ENCODE results near the gene CCNB2. TPM values are rescaled to one million over a fixed set of nuclear protein-coding genes. Genes with fewer than 3 reads are reported as not detected.

The CCNB2 gene
- polyA plus RNA-seq, 1 of the 3 experiments (the other 2 are of a cell fraction) = 46.6 TPM

DNA sequence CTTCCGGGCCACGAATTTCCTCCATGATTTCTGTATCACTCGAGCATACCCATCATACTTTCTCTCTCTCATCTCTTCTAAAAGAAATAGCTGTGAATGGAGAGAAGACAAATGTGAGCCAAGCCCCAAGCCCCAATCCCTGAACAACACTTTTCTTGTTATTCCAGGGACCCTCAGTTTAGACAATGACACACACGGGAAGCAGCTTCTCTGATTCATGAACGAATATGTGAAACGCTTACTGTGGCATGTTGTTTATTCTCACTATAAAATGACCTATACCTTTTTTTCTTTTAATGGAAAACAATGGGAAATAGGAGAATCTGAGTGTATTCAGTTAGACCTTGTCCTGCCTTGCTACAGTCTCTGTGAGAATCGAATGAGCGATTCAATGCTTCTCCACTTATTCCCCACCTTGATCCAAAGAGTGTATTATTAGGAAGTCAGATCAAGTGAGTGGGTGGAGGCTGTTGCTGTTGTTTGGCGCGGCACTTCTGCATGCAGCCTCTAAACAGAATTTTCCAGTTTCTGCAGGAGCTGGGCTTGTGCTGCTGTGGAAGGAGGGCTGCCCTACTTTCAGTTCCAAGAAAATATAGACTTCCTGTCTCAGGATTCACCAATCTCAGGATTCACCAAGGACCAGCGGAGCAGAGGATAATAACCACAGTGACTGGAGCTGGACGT, 69.3 kb downstream of the CCNB2 start:
- no peaks in the 10 kb centered on the region for H3K9me3 ChIP-seq
- H3K4me2 ChIP-seq = no peak overlapping the region
- ChIA-PET CTCF (interaction anchor here (0.9 to 2.3 kb wide), 14 partner anchors 8 to 358 kb away, joined by 3 to 11 read pairs (median 7); no protein-coding TSS in a partner anchor), POLR2A (no interaction called here)
- no peaks in the 10 kb centered on the region for H4K20me1 ChIP-seq (ENCODE audit: insufficient read depth)
- H3K27ac ChIP-seq (ENCODE audit: low read depth in 2 of 2, low read length in 1 of 2) = no peak overlapping the region; a peak in 1 of 4 replicates
- TF ChIP-seq, protein P1, sequence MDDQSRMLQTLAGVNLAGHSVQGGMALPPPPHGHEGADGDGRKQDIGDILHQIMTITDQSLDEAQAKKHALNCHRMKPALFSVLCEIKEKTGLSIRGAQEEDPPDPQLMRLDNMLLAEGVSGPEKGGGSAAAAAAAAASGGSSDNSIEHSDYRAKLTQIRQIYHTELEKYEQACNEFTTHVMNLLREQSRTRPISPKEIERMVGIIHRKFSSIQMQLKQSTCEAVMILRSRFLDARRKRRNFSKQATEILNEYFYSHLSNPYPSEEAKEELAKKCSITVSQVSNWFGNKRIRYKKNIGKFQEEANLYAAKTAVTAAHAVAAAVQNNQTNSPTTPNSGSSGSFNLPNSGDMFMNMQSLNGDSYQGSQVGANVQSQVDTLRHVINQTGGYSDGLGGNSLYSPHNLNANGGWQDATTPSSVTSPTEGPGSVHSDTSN (IDR thresholded peaks at IDR 0.05) = no peak
- TF ChIP-seq JUND (IDR thresholded peaks at IDR 0.05) (no peak), EP300 (IDR thresholded peaks at IDR 0.05; ENCODE audit: borderline replicate concordance in 1 of 2, low read depth in 1 of 2, low read length in 1 of 2) (no peak), MEF2A (IDR thresholded peaks at IDR 0.05; ENCODE audit: borderline replicate concordance, low read depth) (no peak), TCF12 (IDR thresholded peaks at IDR 0.05) (no peak), FOXJ3 (CRISPR knock-in tag; IDR thresholded peaks at IDR 0.05) (no peak), TAF1 (IDR thresholded peaks at IDR 0.05; ENCODE audit: borderline replicate concordance, low read depth, low read length) (no peak), SIN3A (IDR thresholded peaks at IDR 0.05; ENCODE audit: borderline replicate concordance, low read depth, low read length) (no peak), ELF1 (IDR thresholded peaks at IDR 0.05) (no peak), RAD21 (IDR thresholded peaks at IDR 0.05; ENCODE audit: low read length) (no peak)
- TF ChIP-seq, protein P2, sequence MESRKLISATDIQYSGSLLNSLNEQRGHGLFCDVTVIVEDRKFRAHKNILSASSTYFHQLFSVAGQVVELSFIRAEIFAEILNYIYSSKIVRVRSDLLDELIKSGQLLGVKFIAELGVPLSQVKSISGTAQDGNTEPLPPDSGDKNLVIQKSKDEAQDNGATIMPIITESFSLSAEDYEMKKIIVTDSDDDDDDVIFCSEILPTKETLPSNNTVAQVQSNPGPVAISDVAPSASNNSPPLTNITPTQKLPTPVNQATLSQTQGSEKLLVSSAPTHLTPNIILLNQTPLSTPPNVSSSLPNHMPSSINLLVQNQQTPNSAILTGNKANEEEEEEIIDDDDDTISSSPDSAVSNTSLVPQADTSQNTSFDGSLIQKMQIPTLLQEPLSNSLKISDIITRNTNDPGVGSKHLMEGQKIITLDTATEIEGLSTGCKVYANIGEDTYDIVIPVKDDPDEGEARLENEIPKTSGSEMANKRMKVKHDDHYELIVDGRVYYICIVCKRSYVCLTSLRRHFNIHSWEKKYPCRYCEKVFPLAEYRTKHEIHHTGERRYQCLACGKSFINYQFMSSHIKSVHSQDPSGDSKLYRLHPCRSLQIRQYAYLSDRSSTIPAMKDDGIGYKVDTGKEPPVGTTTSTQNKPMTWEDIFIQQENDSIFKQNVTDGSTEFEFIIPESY (IDR thresholded peaks at IDR 0.05; ENCODE audit: borderline replicate concordance, low read depth) = no peak
- TF ChIP-seq, protein P3, sequence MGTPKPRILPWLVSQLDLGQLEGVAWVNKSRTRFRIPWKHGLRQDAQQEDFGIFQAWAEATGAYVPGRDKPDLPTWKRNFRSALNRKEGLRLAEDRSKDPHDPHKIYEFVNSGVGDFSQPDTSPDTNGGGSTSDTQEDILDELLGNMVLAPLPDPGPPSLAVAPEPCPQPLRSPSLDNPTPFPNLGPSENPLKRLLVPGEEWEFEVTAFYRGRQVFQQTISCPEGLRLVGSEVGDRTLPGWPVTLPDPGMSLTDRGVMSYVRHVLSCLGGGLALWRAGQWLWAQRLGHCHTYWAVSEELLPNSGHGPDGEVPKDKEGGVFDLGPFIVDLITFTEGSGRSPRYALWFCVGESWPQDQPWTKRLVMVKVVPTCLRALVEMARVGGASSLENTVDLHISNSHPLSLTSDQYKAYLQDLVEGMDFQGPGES (IDR thresholded peaks at IDR 0.05; ENCODE audit: low read depth, low read length) = no peak
- TF ChIP-seq, protein P4, sequence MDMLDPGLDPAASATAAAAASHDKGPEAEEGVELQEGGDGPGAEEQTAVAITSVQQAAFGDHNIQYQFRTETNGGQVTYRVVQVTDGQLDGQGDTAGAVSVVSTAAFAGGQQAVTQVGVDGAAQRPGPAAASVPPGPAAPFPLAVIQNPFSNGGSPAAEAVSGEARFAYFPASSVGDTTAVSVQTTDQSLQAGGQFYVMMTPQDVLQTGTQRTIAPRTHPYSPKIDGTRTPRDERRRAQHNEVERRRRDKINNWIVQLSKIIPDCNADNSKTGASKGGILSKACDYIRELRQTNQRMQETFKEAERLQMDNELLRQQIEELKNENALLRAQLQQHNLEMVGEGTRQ (IDR thresholded peaks at IDR 0.05; ENCODE audit: borderline replicate concordance, low read depth, low read length) = no peak
- DNase-seq = no peak
- no peak overlapping the region for H2AFZ ChIP-seq (ENCODE audit: low read depth)
- no peaks in the 10 kb centered on the region for H3K27me3 ChIP-seq (ENCODE audit: insufficient read depth)
- no peak overlapping the region for H3K4me3 ChIP-seq (ENCODE audit: low read depth in 2 of 2, low read length in 1 of 2)
- peaks cover 29% of the 10 kb centered on the region for H3F3A ChIP-seq (replicated peaks; ENCODE audit: insufficient read depth)
- no peak overlapping the region for H3K9ac ChIP-seq
- 91% methylated on average over 11 of the region's 12 CpGs for WGBS (ENCODE audit: low lambda C conversion rate)
- H3K4me1 ChIP-seq (ENCODE audit: control insufficient read depth in 1 of 2, insufficient read depth in 2 of 2, low read depth in 1 of 2, low read length in 1 of 2) = peaks cover 17 to 33% of the 10 kb centered on the region in 2 experiments; a peak in 3 of 4 replicates
- H3K9me2 ChIP-seq = no peaks in the 10 kb centered on the region
- H3K36me3 ChIP-seq (replicated peaks in 1 of 2; ENCODE audit: control insufficient read depth in 1 of 2, insufficient read depth in 2 of 2, low read length in 1 of 2) = peaks cover 0 to 14% of the 10 kb centered on the region in 2 experiments
- no peaks in the 10 kb centered on the region for H3K79me2 ChIP-seq (ENCODE audit: insufficient read depth)

Small RNAs within 50 kb of the gene (small RNA-seq; reads per million reads assigned to genes)
- 0.13 to 9.2 (median 4.2) reads per million in 7 experiments for gene MIR2116

Other genes starting within 250 kb of the CCNB2 start
- 48.9 and 54.3 TPM in 2 replicates for gene SLTM, start 171.5 kb upstream of the CCNB2 start, polyA plus RNA-seq (2012; rRNA removed)
- 16.5 and 19.8 TPM in 2 replicates for gene RNF111, start 117.5 kb upstream of the CCNB2 start, polyA plus RNA-seq (2012; rRNA removed)
- gene LDHAL6B, start 101.7 kb downstream of the CCNB2 start, polyA plus RNA-seq (2012; rRNA removed) = not detected in 2 replicates